ENCODE data around the gene AKAP1. TPM values are rescaled to one million over a fixed set of nuclear protein-coding genes. Genes with fewer than 3 reads are reported as not detected.

The AKAP1 gene
- total and polyA plus RNA-seq, 9 of the 15 experiments (the other 6 are each of a cell fraction or from before 2014, with no cell fraction given), result 12.9 to 63.8 (median 36.4) TPM

DNA sequence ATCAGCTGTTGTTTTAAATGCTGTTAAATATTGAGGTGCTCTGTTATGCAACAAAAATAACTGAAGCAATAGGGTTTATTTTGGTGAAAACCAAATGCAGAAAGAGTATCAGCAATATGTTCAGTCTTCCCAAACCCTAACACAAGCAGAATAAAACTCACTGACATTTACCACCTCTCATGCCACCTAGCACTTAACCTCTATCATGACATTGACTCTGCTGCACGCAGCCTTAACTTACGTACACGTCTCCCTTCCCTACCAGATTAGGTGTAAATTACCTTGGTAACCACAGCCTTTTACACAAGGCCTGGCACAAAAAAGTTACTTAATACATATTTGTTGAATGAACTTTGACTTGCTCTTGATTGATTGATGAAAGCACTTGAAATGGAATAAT, 9.9 kb upstream of the AKAP1 start:
- H3K27me3 ChIP-seq (ENCODE audit: control insufficient read depth in 2 of 2, insufficient read depth in 2 of 2, low read length in 2 of 2), result no peaks in the 10 kb centered on the region
- H3K4me3 ChIP-seq, result no peak overlapping the region
- H2AFZ ChIP-seq (ENCODE audit: low read depth, low read length), result 0 out of 2 replicates have a peak overlapping the region, but pooled peaks have one; percentile 23
- no peak for DNase-seq (ENCODE audit: extremely low read depth in 1 of 4, low spot score in 3 of 4)
- H3K9me3 ChIP-seq (replicated peaks; ENCODE audit: control insufficient read depth, insufficient read depth, low read depth, low read length), result no peaks in the 10 kb centered on the region
- no peaks in the 10 kb centered on the region for H3K9me1 ChIP-seq (ENCODE audit: control insufficient read depth, insufficient read depth, low read length)
- H3K79me2 ChIP-seq (ENCODE audit: control insufficient read depth, insufficient read depth, low read length), result no peaks in the 10 kb centered on the region
- BruUV-seq (replicated peaks), result no TSS peak
- in situ Hi-C loops (cut with MboI), result no loop called here
- H3K4me1 ChIP-seq (replicated peaks in 1 of 2; ENCODE audit: control insufficient read depth in 2 of 2, insufficient read depth in 2 of 2, low read length in 2 of 2), result no peaks in the 10 kb centered on the region
- no peak overlapping the region for H3K4me2 ChIP-seq (ENCODE audit: insufficient read depth, low read length)
- no peak overlapping the region for H3K9ac ChIP-seq (ENCODE audit: insufficient read depth in 1 of 2, low read depth in 2 of 2, low read length in 2 of 2)
- no peaks in the 10 kb centered on the region for H4K20me1 ChIP-seq (replicated peaks; ENCODE audit: control insufficient read depth, insufficient read depth, low read length)
- H3K27ac ChIP-seq (ENCODE audit: extremely low read depth, low read depth, low read length), result no peak overlapping the region
- POLR2A ChIA-PET, result interaction anchor here (0.5 to 1.0 kb wide), 2 partner anchors 10 to 41 kb away, joined by 3 to 4 read pairs; partner anchors contain the start of gene AKAP1
- peak; percentile 48 for FAIRE-seq
- intact Hi-C loops (cut with micrococcal nuclease), result no loop called here
- no peak for ATAC-seq
- 32% methylated on average over 3 of the region's 3 CpGs for WGBS (ENCODE audit: insufficient coverage, low coverage, missing lambda C conversion rate)
- no peaks in the 10 kb centered on the region for H3K36me3 ChIP-seq (ENCODE audit: control insufficient read depth, insufficient read depth, low read length)
- CTCF ChIA-PET (ENCODE audit: low intra/inter-chr PET ratio), result no interaction called here
- no peak for TF ChIP-seq HSF4 (CRISPR knock-in tag; IDR thresholded peaks at IDR 0.05; ENCODE audit: borderline replicate concordance)
- no peak for TF ChIP-seq ZBTB8A (IDR thresholded peaks at IDR 0.05; ENCODE audit: partially characterized antibody)
- TF ChIP-seq, protein P1, sequence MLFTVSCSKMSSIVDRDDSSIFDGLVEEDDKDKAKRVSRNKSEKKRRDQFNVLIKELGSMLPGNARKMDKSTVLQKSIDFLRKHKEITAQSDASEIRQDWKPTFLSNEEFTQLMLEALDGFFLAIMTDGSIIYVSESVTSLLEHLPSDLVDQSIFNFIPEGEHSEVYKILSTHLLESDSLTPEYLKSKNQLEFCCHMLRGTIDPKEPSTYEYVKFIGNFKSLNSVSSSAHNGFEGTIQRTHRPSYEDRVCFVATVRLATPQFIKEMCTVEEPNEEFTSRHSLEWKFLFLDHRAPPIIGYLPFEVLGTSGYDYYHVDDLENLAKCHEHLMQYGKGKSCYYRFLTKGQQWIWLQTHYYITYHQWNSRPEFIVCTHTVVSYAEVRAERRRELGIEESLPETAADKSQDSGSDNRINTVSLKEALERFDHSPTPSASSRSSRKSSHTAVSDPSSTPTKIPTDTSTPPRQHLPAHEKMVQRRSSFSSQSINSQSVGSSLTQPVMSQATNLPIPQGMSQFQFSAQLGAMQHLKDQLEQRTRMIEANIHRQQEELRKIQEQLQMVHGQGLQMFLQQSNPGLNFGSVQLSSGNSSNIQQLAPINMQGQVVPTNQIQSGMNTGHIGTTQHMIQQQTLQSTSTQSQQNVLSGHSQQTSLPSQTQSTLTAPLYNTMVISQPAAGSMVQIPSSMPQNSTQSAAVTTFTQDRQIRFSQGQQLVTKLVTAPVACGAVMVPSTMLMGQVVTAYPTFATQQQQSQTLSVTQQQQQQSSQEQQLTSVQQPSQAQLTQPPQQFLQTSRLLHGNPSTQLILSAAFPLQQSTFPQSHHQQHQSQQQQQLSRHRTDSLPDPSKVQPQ (CRISPR knock-in tag; IDR thresholded peaks at IDR 0.05; ENCODE audit: borderline replicate concordance), result no peak
- TF ChIP-seq ZKSCAN3 (CRISPR knock-in tag; IDR thresholded peaks at IDR 0.05), result no peak
- no peak for TF ChIP-seq BMI1 (IDR thresholded peaks at IDR 0.05; ENCODE audit: low read length)
- TF ChIP-seq NFYB (IDR thresholded peaks at IDR 0.05; ENCODE audit: extremely low read depth, insufficient read length), result no peak
- TF ChIP-seq IRF2 (CRISPR knock-in tag; IDR thresholded peaks at IDR 0.05), result no peak
- TF ChIP-seq XRCC3 (IDR thresholded peaks at IDR 0.05), result no peak
- TF ChIP-seq BHLHE40 (IDR thresholded peaks at IDR 0.05; ENCODE audit: low read length), result no peak
- TF ChIP-seq ZNF592 (IDR thresholded peaks at IDR 0.05), result no peak
- no peak for TF ChIP-seq ZKSCAN8 (CRISPR knock-in tag; IDR thresholded peaks at IDR 0.05)
- no peak for TF ChIP-seq LEF1 (IDR thresholded peaks at IDR 0.05)
- no peak for TF ChIP-seq ZNF3 (CRISPR knock-in tag; IDR thresholded peaks at IDR 0.05)
- no peak for TF ChIP-seq PURB (CRISPR knock-in tag; IDR thresholded peaks at IDR 0.05; ENCODE audit: low read depth)
- TF ChIP-seq ATF4 (CRISPR knock-in tag; IDR thresholded peaks at IDR 0.05), result no peak
- no peak for TF ChIP-seq ZNF583 (CRISPR knock-in tag; IDR thresholded peaks at IDR 0.05)

Data from K562 (cell line).